ENCODE measurements around the gene MTHFD2.
A peak's percentile ranks its signal among the peaks of the same experiment; 100 is the strongest.

Gene MTHFD2

GRCh38 chr2:74198461-74199274 is at the start of gene MTHFD2:
TSS of gene MTHFD2 (plus strand) at chr2:74198615. CDS start at chr2:74198642, 27 bp downstream.
- DNase-seq (ENCODE audit: low read depth): peak; percentile 78
- peak; percentile 87 for TF ChIP-seq CTCF (IDR thresholded peaks at IDR 0.05; ENCODE audit: control insufficient read depth, insufficient read depth, low read depth, low read length, missing control alignments)
- peak within 1 kb of the TSS; percentile 87 for H3K4me3 ChIP-seq (ENCODE audit: control insufficient read depth, low read depth, low read length)

- no peak for TF ChIP-seq CTCF (IDR thresholded peaks at IDR 0.05; ENCODE audit: control insufficient read depth, insufficient read depth, low read depth, low read length, missing control alignments)
- DNase-seq (ENCODE audit: low read depth): no peak
- no peak overlapping the region for H3K4me3 ChIP-seq (ENCODE audit: control insufficient read depth, low read depth, low read length)
These were observed 49.2 kb upstream of the MTHFD2 start for GRCh38 chr2:74149247-74149525.

- no peak for TF ChIP-seq CTCF (IDR thresholded peaks at IDR 0.05; ENCODE audit: control insufficient read depth, insufficient read depth, low read depth, low read length, missing control alignments)
- no peak overlapping the region for H3K4me3 ChIP-seq (ENCODE audit: control insufficient read depth, low read depth, low read length)
- no peak for DNase-seq (ENCODE audit: low read depth)
These were observed 48.7 kb upstream of the MTHFD2 start for GRCh38 chr2:74149570-74150319.

GRCh38 chr2:74152954-74153353 is 45.5 kb upstream of the MTHFD2 start:
- no peak for TF ChIP-seq CTCF (IDR thresholded peaks at IDR 0.05; ENCODE audit: control insufficient read depth, insufficient read depth, low read depth, low read length, missing control alignments)
- no peak for DNase-seq (ENCODE audit: low read depth)

GRCh38 chr2:74155830-74156229 is 42.6 kb upstream of the MTHFD2 start:
- no peak overlapping the region for H3K4me3 ChIP-seq (ENCODE audit: control insufficient read depth, low read depth, low read length)
- TF ChIP-seq CTCF (IDR thresholded peaks at IDR 0.05; ENCODE audit: control insufficient read depth, insufficient read depth, low read depth, low read length, missing control alignments): no peak
- no peak for DNase-seq (ENCODE audit: low read depth)

More at GRCh38 chr2:74152954-74153353, 45.5 kb upstream of the MTHFD2 start:
- H3K4me3 ChIP-seq (ENCODE audit: control insufficient read depth, low read depth, low read length): no peak overlapping the region

GRCh38 chr2:74162951-74163350 is 35.5 kb upstream of the MTHFD2 start:
- TF ChIP-seq CTCF (IDR thresholded peaks at IDR 0.05; ENCODE audit: control insufficient read depth, insufficient read depth, low read depth, low read length, missing control alignments): no peak
- no peak for DNase-seq (ENCODE audit: low read depth)
- H3K4me3 ChIP-seq (ENCODE audit: control insufficient read depth, low read depth, low read length): no peak overlapping the region
